OCI-LY1 (cell line): ENCODE data around the gene SYNPO2.

Experiments used
- H2AFZ ChIP-seq: fragments of 200-600 bp; sonication (generic), shearing (Covaris generic); 2 replicates; pipeline ENCODE4 v1.6.0; 2014; ENCODE audit warnings: antibody characterized with exemption, mild to moderate bottlenecking, low read length
- H3F3A ChIP-seq: fragments of 200-600 bp; sonication (generic), shearing (Covaris generic); 2 replicates; pipeline ENCODE4 v1.6.0; 2014; ENCODE audit warnings: mild to moderate bottlenecking, antibody characterized with exemption, low read length, moderate library complexity; ENCODE audit not compliant: insufficient read depth
- H3K27ac ChIP-seq: fragments of 200-600 bp; sonication (generic); 2 replicates; pipeline ENCODE4 v1.5.1; 2014; ENCODE audit warnings: low read length, mixed run types, mild to moderate bottlenecking, low read depth; ENCODE audit not compliant: poor library complexity, severe bottlenecking
- H3K27me3 ChIP-seq: fragments of 200-600 bp; sonication (generic); 2 replicates; pipeline ENCODE4 v1.6.0; 2014; ENCODE audit warnings: antibody characterized with exemption, mild to moderate bottlenecking, low read length, moderate library complexity; ENCODE audit not compliant: insufficient read depth
- H3K36me3 ChIP-seq: fragments of 200-600 bp; sonication (generic); 2 replicates; pipeline ENCODE4 v1.6.1; 2014; ENCODE audit warnings: mild to moderate bottlenecking, antibody characterized with exemption, low read length, moderate library complexity, mixed read lengths; ENCODE audit not compliant: insufficient read depth
- H3K4me1 ChIP-seq: fragments of 200-600 bp; sonication (generic); 2 replicates; pipeline ENCODE4 v1.5.1; 2014; ENCODE audit warnings: mild to moderate bottlenecking, low read length, moderate library complexity; ENCODE audit not compliant: insufficient read depth, severe bottlenecking
- H3K4me2 ChIP-seq: fragments of 200-600 bp; sonication (generic), shearing (Covaris generic); 2 replicates; pipeline ENCODE4 v1.6.1; 2014; ENCODE audit warnings: low read length
- H3K4me3 ChIP-seq: fragments of 200-600 bp; sonication (generic); 2 replicates; pipeline ENCODE4 v1.5.1; 2014; ENCODE audit warnings: low read length, low read depth, mild to moderate bottlenecking, mixed read lengths; ENCODE audit not compliant: poor library complexity, severe bottlenecking
- H3K79me2 ChIP-seq: fragments of 200-600 bp; shearing (Covaris generic); 2 replicates; pipeline ENCODE4 v1.6.1; 2016; ENCODE audit warnings: mixed run types, low read length, mixed read lengths; ENCODE audit not compliant: insufficient read depth
- H3K9ac ChIP-seq: fragments of 200-600 bp; sonication (generic), shearing (Covaris generic); 2 replicates; pipeline ENCODE4 v1.6.1; 2014; ENCODE audit warnings: mild to moderate bottlenecking, low read length, mixed read lengths
- H3K9me2 ChIP-seq: fragments of 200-600 bp; sonication (generic), shearing (Covaris generic); 2 replicates; pipeline ENCODE4 v1.6.1; 2014; ENCODE audit warnings: low read depth, mild to moderate bottlenecking, low read length, mixed read lengths
- H3K9me3 ChIP-seq: fragments of 200-600 bp; shearing (Covaris generic); 2 replicates; pipeline ENCODE4 v1.6.1; 2014; ENCODE audit warnings: low read length, mixed read lengths
- H4K20me1 ChIP-seq: fragments of 200-600 bp; sonication (generic), shearing (Covaris generic); 2 replicates; pipeline ENCODE4 v1.6.0; 2016; ENCODE audit warnings: mild to moderate bottlenecking, low read length; ENCODE audit not compliant: insufficient read depth
- EZH2 ChIP-seq: fragments of 200-600 bp; sonication (generic), shearing (Covaris generic); IDR thresholded peaks from 2 replicates; pipeline ENCODE4 v1.8.0; 2017; ENCODE audit warnings: borderline replicate concordance, mixed run types, mild to moderate bottlenecking, antibody characterized with exemption, low read length, moderate library complexity, mixed read lengths
- TF ChIP-seq, protein P1 (sequence below): fragments of 200-600 bp; sonication (generic), shearing (Covaris generic); IDR thresholded peaks from 2 replicates; pipeline ENCODE4 v1.5.1; 2017; ENCODE audit warnings: mild to moderate bottlenecking, antibody characterized with exemption, low read length, moderate library complexity, mixed read lengths

The SYNPO2 gene

DNA sequence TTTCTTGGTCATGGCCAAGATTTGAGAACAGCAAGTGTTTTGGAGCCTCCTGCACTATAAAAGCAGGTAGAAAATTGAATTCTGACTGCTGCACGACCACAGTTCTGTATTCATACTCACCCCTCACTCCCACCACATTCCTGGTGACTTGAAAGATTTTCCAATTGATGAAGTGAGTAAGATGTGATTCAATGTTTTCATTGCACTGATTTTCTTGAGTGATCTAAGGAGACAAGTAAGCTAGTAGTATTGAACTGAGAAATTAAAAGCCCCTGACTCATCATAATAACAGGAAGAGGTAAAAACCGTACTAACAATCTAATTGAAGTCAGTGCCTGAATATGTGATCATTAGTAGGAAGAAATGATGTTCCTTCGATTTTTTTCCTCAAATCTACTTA is 46.6 kb upstream of the SYNPO2 start:
- Histone ChIP-seq H2AFZ (no peak overlapping the region), H3K9ac (no peak overlapping the region), H3K9me2 (no peaks in the 10 kb centered on the region), H3F3A (no peaks in the 10 kb centered on the region), H3K27me3 (no peaks in the 10 kb centered on the region), H3K79me2 (no peaks in the 10 kb centered on the region), H4K20me1 (no peaks in the 10 kb centered on the region), H3K4me2 (no peak overlapping the region), H3K36me3 (no peaks in the 10 kb centered on the region), H3K27ac (no peak overlapping the region), H3K4me3 (no peak overlapping the region), H3K4me1 (peaks cover 2% of the 10 kb centered on the region), H3K9me3 (no peaks in the 10 kb centered on the region)
- TF ChIP-seq EZH2 = no peak
- TF ChIP-seq, protein P1, sequence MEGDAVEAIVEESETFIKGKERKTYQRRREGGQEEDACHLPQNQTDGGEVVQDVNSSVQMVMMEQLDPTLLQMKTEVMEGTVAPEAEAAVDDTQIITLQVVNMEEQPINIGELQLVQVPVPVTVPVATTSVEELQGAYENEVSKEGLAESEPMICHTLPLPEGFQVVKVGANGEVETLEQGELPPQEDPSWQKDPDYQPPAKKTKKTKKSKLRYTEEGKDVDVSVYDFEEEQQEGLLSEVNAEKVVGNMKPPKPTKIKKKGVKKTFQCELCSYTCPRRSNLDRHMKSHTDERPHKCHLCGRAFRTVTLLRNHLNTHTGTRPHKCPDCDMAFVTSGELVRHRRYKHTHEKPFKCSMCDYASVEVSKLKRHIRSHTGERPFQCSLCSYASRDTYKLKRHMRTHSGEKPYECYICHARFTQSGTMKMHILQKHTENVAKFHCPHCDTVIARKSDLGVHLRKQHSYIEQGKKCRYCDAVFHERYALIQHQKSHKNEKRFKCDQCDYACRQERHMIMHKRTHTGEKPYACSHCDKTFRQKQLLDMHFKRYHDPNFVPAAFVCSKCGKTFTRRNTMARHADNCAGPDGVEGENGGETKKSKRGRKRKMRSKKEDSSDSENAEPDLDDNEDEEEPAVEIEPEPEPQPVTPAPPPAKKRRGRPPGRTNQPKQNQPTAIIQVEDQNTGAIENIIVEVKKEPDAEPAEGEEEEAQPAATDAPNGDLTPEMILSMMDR = no peak

DNA sequence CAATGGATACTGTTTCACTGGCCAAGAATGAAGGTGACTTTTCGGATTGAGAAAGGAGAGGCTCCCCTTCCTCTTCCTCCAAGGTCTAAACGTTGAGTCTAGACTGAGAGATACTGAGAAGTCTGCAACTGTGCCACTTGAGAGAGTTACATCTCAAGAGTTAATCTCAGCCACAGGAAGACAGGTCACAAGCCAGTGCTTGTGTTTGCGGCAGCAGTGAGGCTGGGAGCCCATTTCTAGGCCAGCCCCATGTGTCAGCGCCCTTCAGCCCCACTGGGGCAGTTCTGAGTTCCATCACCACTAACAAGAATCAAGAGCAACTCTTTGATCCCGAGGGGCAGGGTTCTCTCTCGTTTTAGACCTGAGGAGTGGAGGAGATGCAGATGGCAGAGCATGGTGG is 45.4 kb upstream of the SYNPO2 start:
- Histone ChIP-seq H3K9me3 (no peaks in the 10 kb centered on the region), H3K4me1 (no peaks in the 10 kb centered on the region), H2AFZ (no peak overlapping the region), H3K27me3 (no peaks in the 10 kb centered on the region), H3K36me3 (no peaks in the 10 kb centered on the region), H3K9me2 (no peaks in the 10 kb centered on the region), H3F3A (no peaks in the 10 kb centered on the region), H3K79me2 (no peaks in the 10 kb centered on the region), H3K4me3 (no peak overlapping the region), H3K4me2 (no peak overlapping the region), H4K20me1 (no peaks in the 10 kb centered on the region), H3K27ac (no peak overlapping the region), H3K9ac (no peak overlapping the region)
- no peak for TF ChIP-seq EZH2
- TF ChIP-seq, protein P1 = no peak

GRCh38 chr4:118845552-118846050 is 43.1 kb upstream of the SYNPO2 start:
- Histone ChIP-seq H2AFZ (no peak overlapping the region), H3K4me1 (peaks cover 3% of the 10 kb centered on the region), H3K9me3 (no peaks in the 10 kb centered on the region), H3K9me2 (no peaks in the 10 kb centered on the region), H3K27ac (no peak overlapping the region), H3K4me2 (no peak overlapping the region), H3K27me3 (no peaks in the 10 kb centered on the region), H4K20me1 (no peaks in the 10 kb centered on the region), H3K36me3 (no peaks in the 10 kb centered on the region), H3K9ac (no peak overlapping the region), H3F3A (no peaks in the 10 kb centered on the region), H3K4me3 (no peak overlapping the region), H3K79me2 (no peaks in the 10 kb centered on the region)
- TF ChIP-seq, protein P1 = no peak
- no peak for TF ChIP-seq EZH2
